CD4-positive, alpha-beta T cell treated with Interleukin-6 at 100 ng/mL for 8 hours (primary cell): ENCODE data around the gene RAB8A.

Source experiments
- DNase-seq: peaks from one replicate; pipeline ENCODE4 v3.0.0-alpha.2; 2020; ENCODE audit warnings: mixed read lengths, low spot score

Gene RAB8A

GRCh38 chr19:16180611-16181010, 68.9 kb downstream of the RAB8A start:
- DNase-seq = no peak
